ENCODE measurements around the gene KCNIP2. TPM values are rescaled to one million over a fixed set of nuclear protein-coding genes. Genes with fewer than 3 reads are reported as not detected.

Gene KCNIP2
- total RNA-seq, 1 experiment from 2014 or later: not detected

DNA sequence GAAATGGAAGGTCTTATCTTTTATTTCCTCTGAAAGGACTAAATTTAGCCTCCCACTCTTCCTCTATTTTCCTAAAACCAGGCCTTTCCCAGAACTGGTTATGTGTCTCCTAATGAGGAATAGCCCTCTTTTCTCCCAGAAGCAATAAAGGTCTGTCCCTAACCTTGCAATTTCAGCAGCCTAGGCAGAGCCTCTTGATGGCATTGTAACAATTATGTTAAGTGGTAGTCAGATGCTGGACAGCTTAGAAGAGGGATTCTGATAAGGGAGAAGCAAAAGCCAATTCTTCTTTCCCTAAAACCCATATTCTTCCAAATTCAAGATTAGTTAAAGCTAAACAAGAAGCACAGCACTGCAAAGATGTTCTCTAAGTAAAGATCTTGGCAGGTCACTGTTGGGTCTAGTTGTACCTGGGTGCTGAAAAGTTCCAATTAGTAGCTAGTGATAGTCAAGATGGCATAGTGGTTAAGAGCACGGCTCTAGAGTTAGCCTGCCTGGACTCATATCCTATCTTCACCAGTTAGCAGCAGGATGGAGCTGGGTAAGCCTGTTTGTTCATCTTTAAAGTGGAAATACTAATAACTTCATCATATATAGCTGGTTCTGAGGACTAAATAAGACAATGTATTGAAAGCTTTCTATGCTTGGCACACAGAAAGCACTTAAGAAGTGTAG, 14.3 kb upstream of the KCNIP2 start:
- in situ Hi-C loops (cut with HindIII; ENCODE audit: low sequenced_read_pairs): no loop called here
- DNase-seq (ENCODE audit: low spot score): no peak

DNA sequence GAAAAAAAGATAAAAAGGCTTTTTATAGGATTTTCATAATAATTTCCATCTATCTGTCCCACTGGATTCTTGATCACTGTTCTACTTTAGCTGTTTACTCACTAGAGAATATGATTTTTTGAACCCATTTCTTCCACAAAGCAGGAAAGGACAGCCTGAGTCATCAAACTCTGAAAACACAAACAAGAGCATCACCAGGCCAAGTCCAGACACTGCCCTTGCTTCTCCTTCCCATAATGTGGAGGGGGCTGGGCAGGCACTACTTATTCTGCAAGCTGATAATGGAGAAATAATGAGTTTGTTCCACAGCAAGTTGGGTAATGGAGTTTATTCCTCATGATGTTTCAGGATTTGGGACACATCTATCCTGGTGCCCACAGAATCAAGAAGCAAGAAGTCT, 13.0 kb upstream of the KCNIP2 start:
- no peak for DNase-seq (ENCODE audit: low spot score)
- in situ Hi-C loops (cut with HindIII; ENCODE audit: low sequenced_read_pairs): no loop called here

DNA sequence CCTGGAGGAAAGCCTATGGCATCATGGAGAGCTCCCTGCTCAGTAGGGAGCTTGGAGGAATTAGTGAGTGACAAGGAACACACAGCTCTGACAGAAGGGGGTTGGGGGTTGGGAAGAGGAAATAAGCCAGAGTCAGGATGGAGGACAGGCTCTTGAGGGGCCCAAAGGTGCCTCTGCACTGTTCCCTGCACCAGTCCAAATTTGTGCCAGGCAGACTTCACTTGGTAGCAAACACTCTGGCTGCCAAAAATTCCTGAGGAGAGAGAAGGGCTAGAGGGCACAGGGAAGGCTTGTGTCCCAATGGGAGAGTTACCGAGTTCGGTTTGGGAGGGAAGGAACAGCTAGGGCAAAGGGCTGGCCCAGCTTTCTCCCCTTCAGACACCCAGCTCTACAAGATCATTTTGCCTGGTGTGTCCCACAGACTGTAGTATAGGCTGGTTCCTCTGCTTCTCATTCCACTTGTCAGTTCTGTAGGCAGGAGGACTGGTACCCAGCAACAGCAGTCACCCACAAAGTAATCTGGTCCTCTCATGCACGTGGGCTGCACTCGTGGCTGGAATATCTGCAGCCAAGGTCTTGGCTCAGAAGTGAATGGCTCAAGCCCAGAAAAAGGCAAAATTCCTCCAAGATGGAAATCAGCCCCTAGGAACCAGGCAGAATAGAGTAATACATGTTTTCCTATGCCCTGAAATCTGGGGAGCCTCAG, 8.0 kb upstream of the KCNIP2 start:
- peak; percentile 42 for DNase-seq (ENCODE audit: low spot score)
- in situ Hi-C loops (cut with HindIII; ENCODE audit: low sequenced_read_pairs): no loop called here

DNA sequence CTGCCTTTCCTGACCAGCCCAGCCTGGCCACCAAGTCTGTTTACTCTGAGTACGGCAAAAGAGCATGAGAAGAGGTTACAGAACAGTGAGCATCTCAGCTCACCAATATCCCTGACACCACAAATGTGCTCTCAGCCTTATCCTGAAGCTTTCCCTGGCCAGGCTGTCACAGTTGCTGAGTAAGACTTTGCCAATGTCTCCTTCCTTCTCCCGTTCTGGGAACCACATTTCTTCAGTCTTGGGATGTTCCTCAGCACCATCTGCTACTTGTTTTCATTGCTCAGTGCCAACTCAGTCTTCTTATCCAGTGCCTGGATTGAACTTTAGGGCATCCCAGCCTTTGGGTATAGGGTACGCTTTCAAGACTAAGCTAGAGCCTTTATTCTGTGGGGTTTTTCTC, 7.1 kb upstream of the KCNIP2 start:
- in situ Hi-C loops (cut with HindIII; ENCODE audit: low sequenced_read_pairs): no loop called here
- no peak for DNase-seq (ENCODE audit: low spot score)

DNA sequence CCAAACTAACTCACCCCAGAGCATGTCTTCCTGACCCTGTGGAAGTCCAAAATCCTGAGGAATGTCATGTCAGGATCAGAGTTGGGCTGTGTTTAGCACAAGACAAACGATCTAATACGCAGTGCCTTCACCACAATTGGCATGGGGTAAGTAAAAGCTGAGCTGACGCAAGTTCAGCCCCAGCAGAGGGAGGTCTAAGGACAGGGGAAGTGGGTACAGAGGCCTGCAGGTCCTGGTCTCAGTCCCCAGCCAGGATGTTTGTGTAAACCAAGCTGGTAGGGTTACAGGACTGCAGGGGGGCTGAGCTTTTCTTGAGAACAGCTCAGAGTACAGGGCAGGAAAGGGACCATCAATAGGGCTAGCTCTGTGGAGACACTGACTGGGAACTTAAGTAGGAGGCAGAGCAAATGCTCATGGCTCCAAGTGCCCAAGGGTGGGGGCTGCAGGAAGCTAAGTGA, 5.3 kb upstream of the KCNIP2 start:
- no peak for DNase-seq (ENCODE audit: low spot score)
- in situ Hi-C loops (cut with HindIII; ENCODE audit: low sequenced_read_pairs): no loop called here

DNA sequence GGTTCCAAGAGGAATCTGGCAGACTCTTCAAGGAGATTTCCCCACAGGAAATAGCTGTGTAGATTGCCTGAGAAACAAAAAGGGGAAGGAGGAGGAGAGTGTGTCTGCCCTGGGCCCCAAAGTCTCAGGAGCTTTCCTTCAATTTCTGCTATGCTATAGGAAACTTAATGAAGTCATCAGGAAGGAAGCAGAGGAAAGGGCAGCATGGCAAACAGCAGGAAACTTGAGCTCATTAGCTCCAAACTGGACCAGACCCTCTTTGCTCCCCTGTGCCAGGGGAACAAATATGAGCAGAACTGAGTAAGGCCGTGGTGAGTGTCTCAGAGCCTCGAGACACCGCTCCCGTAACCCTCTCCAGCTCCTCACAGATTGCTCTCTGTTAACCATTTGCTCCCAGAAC, 4.8 kb upstream of the KCNIP2 start:
- no peak for DNase-seq (ENCODE audit: low spot score)
- in situ Hi-C loops (cut with HindIII; ENCODE audit: low sequenced_read_pairs): no loop called here

DNA sequence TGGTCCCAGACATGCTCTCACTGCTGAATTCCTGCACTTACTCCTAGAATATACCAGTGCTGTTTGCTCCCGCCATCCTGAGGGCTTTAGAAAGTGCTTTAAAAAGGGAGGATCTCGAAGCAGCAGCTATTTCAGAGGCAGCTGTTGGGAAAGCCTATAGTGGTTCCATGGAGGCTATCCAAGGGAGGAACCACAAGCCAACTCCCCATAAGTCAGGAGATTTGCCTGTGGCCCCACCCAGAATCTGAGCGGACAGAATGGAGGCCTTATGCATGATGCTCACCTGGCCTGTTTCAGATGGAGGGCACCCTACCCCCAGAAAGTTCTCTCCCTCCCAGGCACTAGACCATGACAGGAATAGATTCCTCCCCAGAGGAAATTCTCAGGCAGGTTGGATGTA, 2.3 kb upstream of the KCNIP2 start:
- DNase-seq (ENCODE audit: low spot score): no peak
- in situ Hi-C loops (cut with HindIII; ENCODE audit: low sequenced_read_pairs): no loop called here

DNA sequence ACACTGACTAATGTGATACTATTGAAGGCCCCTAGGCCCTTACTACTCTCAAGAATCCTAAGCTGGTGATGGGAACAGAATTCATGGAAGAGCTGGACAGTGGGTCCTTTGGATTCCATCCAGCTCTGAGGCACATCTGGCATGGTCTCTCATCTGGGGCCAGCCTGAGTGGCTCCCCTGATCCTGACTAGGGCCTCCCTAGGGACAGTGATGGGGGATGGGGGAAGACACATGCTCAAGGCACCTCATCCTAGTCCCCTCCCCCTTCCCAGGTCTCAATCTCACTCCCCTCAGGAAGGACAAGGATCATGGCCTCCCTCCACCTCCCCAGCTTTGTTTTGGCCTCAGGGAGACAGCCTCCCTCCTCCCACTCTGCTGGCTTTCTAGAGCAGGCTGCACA, 1.8 kb downstream of the KCNIP2 start:
- in situ Hi-C loops (cut with HindIII; ENCODE audit: low sequenced_read_pairs): no loop called here
- peak; percentile 14 for DNase-seq (ENCODE audit: low spot score)

DNA sequence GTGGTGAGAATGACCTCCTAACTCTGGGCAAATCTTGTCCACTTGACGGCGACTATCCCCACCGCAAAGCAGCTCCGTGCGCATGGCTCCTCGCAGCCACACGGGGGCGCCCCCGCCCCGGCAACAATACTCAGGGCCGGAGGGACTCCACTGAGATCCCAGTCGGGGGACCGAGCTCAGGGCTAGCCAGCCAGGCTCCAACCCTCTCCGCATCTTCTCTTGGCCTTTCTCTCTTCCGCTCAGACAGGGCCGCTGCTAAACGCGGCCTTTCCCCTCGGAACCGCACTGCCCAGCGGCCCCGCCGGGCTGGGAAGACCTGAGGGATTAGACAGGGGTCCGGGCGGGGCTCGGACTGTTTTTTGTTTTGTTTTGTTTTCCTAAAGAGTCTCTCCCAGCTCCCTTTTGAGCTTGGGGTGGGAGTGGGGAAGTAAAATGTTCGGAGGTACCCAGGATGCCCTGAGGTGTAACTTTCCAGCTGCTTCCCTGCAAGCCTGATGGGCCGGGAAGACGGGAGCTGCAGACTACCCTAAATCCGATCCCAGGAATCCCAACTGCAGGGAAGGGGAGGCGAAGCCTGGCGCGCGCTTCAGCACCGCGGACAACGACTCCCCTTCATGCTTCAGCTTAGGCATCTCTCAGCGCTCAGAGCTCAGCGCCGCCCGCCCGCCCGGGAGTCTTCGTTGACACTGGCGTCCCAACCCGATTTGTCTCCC, 2.7 kb downstream of the KCNIP2 start:
- DNase-seq (ENCODE audit: low spot score): peak; percentile 86
- in situ Hi-C loops (cut with HindIII; ENCODE audit: low sequenced_read_pairs): no loop called here

DNA sequence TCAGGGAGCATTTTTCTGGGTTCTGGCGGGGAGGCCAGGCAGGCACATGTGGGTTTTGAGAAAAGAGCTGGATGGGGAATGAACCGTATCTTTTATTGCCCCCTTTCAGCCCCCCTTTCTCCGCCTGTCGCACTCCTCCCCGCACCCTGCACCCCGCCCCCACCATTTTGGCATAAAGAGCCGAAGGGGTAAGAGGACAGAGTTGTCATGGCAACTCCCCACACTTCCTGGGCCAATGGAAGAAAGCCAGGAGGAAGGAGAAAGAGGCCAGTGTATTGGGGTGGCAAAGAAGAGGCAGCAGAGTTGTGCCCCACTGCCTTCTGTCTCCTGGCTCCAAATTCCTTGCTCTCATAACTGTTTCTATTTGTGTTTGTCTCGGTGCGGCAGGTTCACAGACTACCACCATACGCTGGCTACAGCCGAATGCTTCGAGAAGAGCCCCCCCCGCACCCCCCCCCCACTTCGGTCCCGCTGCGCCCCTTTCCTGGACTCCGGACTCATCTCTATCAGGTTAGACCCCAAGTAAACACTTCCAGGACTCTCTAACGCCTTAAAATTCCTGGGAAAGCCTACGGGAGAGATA, 3.4 kb downstream of the KCNIP2 start:
- peak; percentile 49 for DNase-seq (ENCODE audit: low spot score)
- in situ Hi-C loops (cut with HindIII; ENCODE audit: low sequenced_read_pairs): no loop called here

DNA sequence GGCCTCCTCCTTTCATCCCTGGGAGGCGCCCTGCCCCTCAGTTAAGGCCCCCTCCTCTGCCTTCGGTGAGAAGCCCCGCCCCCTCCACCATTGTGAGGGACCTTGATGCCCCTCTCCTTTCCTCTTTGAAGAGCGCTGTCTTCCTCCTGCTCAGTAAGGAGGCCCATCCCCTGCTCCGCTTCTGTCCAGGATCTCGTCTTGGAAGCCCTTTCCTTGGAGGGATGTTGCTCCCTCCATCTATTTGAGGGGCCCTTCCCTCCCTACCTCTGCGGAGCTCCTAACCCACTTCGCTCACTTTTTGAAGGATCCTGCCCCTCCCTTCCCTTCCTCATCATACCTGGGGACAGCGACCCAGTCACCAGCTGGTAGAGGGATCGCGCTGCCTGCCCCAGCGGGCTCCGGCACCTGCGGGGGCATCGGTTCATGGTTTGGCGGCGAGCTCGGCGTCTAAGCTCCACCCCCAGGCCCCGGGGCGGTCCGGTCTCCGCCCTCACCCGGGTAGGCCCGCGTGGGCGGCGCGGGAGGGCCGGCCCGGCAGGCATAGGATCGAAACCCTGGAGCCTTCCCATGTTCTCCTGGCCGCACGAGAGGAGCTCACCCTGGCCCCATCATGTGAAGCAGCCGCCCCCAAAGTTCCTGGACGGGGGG, 4.1 kb downstream of the KCNIP2 start:
- in situ Hi-C loops (cut with HindIII; ENCODE audit: low sequenced_read_pairs): no loop called here
- peak; percentile 46 for DNase-seq (ENCODE audit: low spot score)

DNA sequence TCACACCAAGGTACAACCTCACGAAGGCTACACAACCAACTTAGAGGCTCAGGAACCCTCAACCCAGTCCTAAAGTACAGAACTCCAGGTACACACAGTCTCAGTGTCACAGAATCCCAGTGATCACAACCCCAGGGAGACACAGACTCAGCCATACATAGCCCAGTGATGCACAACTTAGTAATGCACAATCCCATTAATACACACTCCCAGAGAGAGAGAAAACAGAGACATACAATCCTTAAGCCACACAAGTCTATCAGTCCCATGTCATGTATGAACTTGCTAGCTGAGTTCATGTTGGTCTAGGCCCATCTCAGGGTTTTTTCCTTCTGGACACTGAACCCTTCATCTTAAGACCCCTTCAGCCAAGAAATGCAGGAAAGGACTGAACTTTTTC, 4.6 kb downstream of the KCNIP2 start:
- in situ Hi-C loops (cut with HindIII; ENCODE audit: low sequenced_read_pairs): no loop called here
- DNase-seq (ENCODE audit: low spot score): peak; percentile 53

DNA sequence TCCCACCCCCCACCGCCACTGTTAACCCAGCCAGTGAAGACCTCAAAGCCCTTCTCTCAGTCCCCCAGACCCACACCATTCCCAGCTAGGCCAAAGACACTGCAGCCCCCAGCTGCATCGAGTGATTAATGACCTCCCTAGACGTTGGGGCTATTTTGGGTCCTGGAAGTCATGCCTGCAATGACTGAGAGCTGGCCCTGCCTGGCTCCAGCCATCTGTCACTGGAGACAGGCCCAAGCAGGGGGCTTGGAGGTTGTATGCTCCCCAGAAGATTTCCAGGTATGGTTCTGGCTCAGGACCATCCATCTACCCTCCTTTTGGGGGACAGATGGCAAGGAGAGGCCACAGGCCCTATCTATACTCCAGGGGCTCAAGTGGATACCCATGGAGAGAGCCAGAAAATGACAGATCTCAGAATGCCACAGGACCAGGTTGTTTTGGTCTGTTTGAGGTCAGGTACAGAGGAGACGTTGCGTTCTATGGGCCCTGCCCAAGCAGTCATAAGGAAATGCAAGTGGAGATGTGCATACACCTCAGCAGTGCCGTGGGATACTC, 5.1 kb downstream of the KCNIP2 start:
- in situ Hi-C loops (cut with HindIII; ENCODE audit: low sequenced_read_pairs): no loop called here

DNA sequence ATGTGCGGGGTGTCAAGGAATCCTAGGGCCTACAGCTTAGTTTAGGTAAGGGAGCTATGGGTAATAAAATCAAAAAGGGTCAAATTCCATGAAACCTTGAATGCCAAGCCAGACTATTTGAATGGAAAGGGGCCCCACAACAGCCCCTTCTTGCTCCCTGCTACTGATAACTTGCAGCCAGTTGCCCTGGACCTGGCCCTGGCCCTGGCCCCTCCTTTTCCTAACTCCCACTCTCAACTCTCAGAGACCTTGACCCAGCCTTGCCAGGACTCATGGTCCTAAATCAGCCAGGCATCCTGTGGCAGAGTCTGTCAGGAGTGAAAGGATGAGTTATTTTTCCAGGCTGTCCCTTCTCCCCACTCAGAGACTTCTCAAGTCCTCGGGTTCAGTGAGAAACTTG, 5.9 kb downstream of the KCNIP2 start:
- in situ Hi-C loops (cut with HindIII; ENCODE audit: low sequenced_read_pairs): no loop called here
- no peak for DNase-seq (ENCODE audit: low spot score)

More for the DNA sequence above, 5.1 kb downstream of the KCNIP2 start:
- peak; percentile 83 for DNase-seq (ENCODE audit: low spot score)

DNA sequence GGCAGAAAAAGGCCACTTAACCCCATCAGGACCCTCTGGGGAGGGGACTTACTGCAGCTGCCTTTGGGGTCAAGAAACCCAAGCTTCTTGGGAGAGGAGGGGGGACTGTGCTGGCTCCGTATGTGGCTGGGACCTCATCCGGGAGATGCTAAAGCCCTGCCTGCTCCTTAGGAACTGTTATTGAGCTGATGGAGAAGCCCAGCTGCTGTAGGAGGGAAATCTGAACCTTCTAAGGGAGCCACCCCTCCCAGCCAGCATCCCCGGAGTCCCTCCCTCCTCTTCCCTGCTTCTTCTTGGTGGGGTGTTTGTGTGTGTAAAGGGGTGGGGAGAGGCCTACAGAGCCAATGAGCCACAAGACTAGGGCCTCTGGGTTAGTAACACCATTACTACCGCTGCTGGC, 8.2 kb downstream of the KCNIP2 start:
- in situ Hi-C loops (cut with HindIII; ENCODE audit: low sequenced_read_pairs): no loop called here

DNA sequence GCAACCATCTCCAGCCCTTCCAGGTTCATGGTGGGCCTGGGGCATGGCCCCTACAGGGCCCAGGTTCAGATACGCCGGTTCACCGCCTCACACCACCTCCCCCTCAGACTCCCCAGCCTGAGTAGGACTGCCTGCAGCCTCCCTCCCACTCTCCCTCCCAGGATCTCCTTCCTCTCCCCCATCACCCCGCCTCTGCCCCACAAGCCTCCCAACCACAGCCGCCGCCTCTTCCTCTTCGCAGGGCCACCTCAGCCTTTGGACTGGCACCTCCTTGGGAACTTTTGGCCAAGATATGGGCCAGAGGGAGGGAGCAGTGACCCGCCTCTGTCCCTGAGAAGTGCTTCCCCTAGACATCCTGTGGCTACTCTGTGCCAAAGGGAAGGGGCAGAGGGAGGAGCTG, 9.3 kb downstream of the KCNIP2 start:
- in situ Hi-C loops (cut with HindIII; ENCODE audit: low sequenced_read_pairs): no loop called here
- DNase-seq (ENCODE audit: low spot score): no peak

More for the DNA sequence above, 8.2 kb downstream of the KCNIP2 start:
- DNase-seq (ENCODE audit: low spot score): no peak

DNA sequence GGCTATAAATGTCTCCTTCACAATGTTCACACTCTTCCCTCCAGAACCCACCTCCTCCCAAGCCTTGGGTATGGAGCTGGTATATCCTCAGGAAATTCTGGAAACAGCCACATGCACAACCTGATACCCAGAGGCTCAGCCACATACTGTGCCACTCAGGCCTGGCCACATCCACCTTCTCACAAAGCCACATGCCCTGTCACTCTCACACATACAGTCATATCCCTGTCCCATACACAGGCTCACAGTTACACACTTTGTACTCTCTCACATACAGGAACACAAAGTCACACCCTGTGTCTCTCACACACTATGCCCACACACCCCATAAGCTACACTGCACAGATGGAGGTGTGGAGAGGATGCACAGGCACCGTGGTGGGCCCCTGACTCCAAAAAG, 10.1 kb downstream of the KCNIP2 start:
- in situ Hi-C loops (cut with HindIII; ENCODE audit: low sequenced_read_pairs): no loop called here

DNA sequence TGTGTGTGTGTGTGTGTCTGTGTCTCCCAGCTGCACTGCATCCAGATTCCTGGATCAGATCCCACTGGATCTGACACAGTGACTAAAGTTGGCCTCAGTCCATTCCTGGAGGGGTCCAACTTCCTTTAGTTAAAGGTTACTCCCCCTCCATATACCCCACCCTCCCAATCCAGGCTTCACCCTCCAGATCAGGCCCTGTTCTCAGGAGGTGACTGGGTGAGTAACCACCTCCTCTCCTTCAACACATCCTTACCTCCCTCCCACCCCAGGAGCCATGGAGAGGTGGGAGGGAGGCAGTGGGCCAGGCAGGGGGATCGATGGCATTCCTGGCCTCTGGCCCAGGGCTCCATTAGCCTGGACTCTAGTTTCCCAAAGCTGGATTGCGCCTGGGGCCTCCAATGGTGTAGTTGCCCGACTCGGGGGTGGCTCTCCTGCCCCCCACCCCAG, 11.3 kb downstream of the KCNIP2 start:
- no peak for DNase-seq (ENCODE audit: low spot score)
- in situ Hi-C loops (cut with HindIII; ENCODE audit: low sequenced_read_pairs): no loop called here

More for the DNA sequence above, 10.1 kb downstream of the KCNIP2 start:
- DNase-seq (ENCODE audit: low spot score): no peak

DNA sequence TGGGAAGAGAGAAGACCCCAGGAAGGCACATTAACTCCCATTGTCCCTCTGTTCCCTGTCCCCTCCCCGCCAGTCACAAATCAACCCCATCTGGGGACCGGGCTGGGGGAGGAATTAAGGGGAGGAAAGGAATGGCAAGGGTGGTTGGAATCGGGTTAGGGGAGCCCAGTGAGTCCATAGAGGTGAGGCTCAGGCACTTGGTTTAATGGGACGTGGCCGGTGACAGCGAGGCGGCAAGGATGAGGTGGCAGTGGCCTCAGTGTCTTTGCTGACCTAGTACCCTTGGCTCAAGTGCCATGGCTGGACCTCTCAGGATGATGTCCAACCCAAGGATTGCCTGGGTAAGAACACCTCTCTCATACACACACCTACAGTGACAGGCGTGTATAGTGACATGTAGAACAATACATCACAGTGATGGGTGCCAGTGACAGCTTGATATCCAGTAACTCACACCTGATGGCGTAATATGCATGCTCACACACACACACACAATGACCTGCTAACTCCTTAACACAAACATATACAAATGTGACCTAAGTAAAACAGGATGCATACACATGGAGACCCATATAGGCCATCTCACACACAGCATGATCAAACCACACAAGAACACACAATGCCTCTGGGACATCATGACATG, 12.3 kb downstream of the KCNIP2 start:
- in situ Hi-C loops (cut with HindIII; ENCODE audit: low sequenced_read_pairs): no loop called here
- DNase-seq (ENCODE audit: low spot score): no peak
